HG02642 (cell line): ENCODE results near the gene PKD1L1.

Source experiments
- ATAC-seq: cut with Tn5 transposase; IDR thresholded peaks from one replicate; pipeline ENCODE4 v1.9.1; 2021; ENCODE audit warnings: mild to moderate bottlenecking; ENCODE audit not compliant: unreplicated experiment, poor library complexity

PKD1L1 gene

DNA sequence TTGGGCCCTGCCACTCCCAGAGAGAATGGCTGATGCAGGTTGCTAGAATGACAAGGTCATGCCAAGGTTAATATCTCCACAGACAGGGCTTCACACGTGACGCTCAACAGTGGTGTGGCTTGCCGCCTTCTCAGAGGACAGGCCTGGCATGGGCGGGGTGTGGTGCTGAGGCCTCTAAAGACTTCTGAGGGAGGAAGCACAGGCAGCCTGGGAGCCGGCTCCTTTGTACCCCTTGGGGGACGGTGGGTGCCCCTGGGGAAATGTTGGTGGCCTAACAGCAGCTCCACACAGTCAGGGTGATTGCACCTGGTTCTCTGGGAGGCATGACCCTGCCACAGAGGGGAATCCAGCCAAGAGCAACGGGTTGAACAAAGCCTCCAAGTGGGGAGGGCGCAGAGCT, 115.1 kb downstream of the PKD1L1 start:
- ATAC-seq: no peak

DNA sequence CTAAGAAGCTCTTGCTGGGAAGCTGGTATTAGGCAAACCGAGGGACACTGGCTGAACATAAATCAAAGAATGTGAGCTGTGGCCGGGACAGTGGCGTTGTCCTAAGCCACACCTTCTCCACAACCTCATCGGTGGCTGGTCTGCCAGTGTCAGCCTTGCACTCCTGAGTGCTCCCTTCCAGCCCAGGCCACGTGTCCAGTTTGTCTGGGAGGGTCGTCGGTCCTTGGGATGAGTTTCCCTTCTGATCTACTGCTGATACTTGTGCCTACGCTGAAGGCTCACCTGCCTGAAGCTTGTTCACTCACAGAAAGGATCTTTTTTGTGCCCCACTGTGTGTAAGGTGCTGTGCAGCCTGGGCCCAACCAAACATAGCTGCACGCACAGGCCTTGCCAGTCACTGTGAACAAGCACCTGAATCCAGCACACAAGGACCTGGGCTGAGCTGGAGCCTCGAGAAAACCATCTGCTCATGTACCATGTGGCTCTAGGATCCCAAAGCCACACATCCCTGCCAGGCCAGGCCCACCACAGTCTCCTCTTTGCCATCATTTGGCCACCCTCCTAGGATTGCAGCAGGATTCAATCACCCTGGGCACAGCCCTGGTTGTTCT, 116.1 kb downstream of the PKD1L1 start:
- no peak for ATAC-seq

DNA sequence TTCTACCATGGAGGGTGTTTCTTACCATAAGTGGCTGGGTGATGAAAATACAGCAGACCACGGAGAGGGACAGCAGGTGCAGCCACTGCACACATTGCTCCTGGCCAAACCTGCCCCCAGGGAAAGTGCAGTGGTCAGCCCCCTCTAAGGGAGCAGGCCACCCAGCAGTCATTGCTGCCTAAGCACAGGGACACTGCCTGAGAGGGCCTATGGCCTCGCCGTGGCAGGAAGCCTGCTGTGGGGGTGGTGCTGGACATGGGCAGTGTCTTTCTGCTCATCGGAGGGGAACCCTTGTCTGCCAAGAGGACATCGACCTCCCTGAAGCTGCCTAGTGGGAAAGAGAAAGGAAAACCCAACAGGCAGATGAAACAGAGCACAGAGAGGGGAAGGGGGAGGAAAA, 118.3 kb downstream of the PKD1L1 start:
- ATAC-seq: no peak

DNA sequence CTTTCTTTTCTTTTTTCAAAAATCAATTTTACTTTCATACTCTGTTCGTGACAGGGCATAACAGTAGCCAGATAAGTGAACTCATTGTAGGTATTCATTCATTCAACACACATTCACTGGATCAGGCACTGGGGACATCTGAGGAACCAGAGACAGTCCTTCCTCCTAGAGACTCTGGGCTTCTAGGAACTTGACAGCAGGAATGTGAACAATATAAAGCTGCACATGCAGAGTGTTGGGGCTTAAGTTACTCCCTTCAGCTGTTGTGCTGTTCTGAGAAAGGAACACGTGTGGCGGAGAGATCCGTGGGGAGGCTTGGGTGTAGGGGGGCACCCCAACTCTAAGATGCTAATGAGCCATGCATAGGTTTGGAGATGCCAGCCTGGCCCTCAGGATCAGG, 120.4 kb downstream of the PKD1L1 start:
- ATAC-seq: no peak

DNA sequence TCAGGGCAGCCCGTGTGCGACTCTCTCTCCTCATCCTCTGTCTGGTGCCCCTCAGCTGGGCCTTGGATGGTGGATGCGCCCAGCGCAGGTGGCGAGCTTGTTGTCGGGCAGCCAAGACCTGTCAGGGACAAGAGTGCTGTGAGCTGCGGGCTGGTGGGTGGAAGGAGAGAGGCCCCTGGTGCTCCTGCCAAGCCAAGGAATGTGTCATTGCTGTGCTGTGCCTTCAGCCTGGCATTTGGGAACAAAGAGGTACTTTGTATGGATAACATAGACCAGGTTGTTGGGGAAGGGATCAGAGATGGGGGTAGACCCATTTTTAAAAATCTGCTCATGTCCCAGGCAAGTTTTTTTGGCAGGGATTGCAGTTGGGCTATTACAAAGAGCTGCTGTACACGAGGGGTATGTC, 120.9 kb downstream of the PKD1L1 start:
- ATAC-seq: no peak

DNA sequence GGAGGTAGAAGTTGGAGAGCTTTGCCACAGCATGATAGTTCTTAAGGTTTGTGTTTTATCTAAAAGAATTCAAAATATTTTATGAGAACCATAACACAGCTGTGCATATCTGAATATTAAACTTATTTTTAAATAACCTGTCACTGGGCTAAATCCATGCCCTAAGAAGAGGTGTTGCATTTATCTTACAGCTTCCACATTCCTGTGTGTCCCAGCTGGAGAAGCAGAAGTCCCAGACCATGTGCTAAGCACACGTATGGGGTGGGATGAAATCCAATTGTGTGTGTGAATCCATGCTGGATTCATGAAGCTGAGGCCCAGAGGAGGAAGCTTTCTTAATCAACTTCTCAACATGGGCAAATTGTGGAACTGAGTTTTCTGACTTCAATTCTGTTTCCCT, 121.5 kb downstream of the PKD1L1 start:
- no peak for ATAC-seq

DNA sequence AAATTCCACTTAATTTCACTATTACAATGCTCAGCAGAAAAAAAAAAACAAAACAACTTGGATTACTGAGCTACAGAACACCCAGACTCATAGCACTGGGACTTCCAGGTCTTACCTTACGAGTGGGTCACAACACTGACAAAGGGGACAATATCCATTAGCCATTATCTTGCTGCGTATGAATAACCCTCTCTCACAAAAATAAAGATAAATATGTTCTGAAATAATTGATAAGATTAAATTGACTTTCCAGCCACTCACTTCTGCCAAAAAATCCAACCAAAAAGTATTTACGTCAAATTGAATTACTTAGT, 128.7 kb downstream of the PKD1L1 start:
- no peak for ATAC-seq

DNA sequence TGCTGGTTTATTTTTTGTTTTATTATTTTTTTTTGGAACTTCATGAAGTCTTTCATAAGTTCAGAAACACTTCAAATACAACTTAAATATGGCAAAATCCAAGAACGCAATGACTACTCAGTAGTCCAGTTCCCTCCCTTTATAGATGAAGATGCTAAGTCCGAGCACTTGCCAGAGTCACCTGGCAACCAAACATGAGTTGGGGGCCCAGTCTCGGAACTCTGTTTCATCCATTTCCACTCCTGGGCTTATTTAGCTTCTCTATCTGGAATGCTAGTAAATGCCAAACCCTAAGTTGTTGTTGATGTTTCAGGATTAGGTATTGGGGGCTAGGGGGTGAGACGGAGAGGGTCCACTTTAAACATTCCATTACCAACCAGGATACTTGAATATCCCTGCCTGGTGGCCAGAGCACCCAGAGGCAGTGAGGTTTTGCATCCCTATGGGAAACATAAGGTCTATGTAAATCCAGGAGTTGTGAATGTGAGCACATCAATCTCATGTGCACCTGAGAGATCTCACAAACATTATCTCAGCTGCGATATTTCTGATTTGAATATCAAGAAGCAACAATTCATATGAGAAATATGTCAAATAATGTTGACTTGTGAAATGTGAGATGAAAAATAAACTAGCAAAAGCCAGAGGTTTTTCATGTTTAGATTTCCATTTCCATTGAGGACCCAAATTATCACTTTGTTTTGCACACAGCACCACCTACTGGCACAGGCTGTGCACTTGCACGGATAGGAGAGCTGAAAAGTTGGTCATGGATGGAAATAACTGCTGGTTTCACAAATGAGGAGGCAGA, 129.3 kb downstream of the PKD1L1 start:
- ATAC-seq: no peak

DNA sequence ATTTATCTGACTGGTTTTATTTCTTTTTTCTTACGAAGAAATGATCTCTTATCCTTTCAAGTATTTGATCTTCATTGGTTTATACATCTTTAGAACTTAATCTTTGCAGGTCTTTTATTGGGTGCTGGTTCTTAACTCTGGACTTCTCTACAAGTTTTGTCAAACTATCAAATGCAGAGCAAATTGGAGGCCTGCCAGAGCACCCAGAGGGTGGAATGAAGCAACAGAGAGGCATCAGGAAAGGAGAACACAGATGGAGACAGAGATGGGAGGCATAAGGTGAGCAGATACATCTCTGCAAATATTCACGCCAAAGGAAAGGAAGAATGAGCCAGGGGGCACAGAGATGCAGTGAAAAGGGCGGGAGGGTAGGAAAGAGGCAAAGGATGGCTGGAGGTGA, 130.3 kb downstream of the PKD1L1 start:
- no peak for ATAC-seq

DNA sequence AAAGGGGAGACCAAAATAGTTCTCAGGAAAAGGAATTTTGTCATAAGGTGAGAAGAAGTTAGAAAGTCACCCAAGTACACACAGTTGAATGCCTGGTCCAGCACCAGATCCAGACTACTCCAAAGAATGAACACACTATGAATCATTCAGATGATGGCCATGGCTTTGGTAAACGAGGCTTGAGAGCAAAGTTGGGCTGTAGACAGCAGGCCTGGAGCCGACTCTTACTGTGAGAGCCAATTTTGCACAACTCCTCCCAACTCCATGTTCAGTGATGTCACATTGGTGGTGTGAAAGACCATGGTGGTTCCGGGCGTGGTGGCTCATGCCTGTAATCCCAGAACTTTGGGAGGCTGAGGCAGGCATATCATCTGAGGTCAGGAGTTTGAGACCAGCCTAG, 131.6 kb downstream of the PKD1L1 start:
- ATAC-seq: no peak

DNA sequence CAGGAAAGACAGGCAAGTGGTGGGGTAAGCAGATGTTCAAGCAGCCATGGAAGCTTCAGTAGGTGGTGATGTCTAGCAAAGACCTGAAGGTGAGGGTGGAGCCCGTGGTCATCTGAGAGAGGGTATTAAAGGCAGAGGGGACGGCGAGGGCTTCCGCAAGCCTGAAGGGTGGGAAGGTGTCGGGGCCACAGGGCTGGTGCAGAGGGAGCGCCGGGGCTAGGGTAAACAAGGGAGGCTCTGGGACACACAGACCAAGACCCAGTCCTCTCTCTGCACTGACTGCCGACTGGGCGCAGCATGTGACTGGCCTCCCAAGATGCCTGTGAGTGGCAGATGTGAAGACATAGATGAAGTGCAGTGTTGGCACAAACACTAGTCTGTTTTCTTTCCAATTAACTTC, 132.4 kb downstream of the PKD1L1 start:
- no peak for ATAC-seq

DNA sequence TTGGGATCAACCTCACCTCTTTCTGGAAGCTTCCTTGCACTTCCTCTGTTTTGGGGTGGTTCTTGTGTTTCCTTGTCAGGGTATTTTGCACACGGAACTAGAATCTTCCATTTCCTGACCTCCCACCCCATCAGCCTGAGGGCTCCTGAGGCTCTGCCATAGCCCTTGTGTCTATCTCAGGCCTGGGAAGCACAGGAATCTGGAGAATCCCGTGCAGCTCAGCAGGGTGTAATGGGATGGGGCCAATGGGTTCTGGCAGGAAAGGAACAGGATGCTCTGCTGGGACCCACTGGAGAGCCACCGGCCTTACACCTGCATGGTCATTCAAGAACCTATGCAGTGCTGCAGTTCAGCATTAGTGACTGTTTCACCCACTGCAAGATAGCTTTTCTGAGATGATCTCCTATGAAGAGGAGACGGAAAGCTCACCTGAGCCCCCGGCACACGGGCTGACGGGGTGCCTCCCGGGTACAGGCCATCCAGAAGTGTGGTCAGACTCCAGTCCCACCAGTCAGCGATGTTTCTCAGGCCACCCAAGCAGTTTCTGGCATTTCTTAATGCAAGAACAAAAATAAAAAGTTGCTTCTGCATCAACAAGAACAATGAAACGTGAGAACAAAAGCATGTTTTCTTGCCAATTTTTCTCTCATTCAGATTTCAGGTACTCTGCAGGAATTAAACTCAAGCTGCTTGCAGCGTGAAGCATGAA, 133.2 kb downstream of the PKD1L1 start:
- no peak for ATAC-seq

DNA sequence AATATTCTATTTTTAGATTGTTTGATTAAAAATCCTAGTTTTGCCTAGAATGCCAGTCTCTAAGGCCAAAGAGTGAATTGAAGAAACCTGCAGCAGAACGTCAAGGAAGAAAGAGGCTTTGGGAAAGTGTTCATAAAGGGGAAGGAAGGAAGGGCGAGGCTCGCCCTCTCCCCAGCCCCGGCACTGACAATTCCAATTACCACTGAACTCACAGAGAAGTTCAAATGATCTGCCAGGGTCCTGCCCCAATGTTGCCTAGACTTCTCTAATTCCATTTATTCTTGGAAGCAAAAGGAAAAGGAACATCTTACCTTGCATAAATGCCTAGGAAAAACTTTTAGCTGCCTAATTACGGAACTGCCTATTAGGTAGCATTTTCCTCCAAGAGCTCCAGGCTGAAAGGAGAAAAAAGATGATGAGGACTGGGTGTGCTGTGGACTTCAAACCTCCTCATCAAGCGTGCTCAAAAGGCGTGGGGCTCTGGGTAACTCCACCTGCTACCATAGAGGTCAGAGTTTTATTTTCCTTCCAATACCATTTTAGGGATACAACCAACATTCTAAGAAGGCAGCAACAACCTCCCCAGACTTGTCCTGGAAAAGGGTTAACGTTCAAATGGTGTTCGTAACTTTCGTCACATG, 134.5 kb downstream of the PKD1L1 start:
- ATAC-seq: no peak

DNA sequence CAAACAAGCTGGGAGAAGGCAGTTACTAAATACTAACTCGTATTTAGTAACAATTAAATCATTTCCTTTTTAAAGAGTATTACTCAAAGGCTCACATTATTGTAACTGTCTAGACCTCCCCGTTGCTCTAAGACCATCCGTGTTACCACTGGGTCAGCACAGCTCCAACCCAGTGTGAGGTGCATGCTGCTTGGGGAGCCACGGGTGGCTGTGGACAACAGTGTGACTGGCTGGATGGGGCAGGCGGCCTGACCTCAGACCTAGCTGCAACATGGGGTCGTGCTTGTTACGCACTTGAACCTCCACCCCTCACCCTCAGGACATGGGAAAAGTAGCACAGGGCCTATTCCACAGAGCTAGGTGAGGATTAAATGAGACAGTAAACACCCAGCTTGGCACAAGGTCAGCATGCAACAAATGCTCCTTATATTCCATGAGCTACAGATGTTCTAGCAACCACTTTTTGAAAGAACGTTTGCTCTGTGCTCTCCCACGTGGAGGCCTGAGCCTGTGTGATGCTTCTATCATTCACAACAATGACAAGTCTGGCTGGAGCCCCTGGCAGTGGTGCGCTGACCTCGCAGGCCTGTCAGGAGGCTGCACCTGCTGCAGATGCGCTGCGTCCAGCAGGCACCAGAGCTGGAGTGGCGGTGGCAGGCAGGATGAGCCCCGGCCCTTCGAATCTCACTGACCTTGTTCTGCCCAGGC, 135.7 kb downstream of the PKD1L1 start:
- no peak for ATAC-seq

DNA sequence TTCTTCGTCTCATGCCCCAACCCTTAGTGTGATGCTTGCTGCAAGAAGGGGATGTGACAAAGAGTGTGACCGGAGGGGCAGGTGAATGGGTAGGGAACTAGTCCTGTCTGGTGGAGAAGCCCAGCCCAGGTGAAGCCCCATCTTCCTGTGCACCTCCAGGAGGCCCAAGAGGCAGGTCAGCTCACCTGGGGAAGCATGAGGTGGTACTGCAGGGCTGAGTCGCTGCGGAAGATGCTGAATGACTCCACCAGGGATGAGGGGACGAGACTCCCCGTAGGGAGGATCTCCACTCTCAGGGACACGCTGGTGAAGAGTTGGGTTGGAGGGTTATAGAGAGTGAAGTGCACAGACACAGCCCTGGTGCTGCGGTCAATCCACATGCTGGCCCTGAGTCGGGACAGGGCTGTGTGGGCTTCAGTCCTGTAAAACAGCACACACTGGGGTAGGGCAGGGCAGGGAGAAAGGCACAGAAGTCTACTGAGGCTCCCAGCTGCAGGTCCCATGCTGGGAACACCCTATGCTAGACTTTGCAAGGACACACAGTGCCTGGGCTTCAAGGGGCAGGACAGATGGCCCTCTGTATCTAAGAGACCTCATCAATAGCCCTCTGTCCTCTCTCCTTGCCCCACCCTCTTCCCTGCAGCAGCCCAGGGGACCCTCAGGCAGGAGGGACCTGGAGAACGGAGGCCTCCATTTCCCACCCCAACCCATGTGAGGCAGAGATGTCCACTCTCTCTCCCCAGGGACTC, 136.5 kb downstream of the PKD1L1 start:
- ATAC-seq: no peak

DNA sequence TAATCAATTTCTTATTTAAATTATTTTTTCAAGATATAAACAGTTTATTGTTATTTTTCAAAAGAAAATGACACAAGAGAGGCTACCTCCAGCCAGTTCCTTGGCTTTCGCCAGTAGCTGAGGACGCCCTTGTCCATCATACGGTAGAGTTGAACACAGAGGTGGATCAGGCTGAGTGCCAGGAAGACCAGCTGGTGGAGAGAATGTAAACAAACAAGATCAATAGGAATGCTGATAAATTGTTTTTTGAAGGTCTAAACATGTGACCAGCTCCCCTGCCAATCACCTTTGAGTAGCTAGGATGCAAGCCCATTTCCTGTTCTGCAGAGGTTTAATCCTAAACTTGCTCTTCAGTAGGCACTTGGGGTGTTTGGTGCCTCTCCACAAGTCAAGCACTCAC, 138.9 kb downstream of the PKD1L1 start:
- ATAC-seq: no peak

DNA sequence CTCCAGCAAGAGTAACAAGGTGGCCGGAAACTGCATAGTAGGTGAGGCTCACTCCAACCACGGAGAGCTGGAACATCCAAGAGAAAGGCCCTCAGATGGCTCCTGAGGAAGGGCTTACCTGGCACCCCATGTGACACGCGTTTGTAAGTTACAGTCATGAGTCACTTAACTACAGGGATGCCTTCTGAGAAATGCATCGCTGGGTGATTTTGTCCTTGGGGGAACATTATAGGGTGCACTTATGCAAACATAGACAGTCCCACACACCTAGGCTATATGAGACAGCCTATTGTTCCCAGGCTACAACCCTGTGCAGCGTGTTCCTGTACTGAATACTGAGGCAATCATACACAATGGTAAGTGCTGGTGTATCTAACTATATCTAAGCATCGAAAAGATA, 139.9 kb downstream of the PKD1L1 start:
- ATAC-seq: no peak

DNA sequence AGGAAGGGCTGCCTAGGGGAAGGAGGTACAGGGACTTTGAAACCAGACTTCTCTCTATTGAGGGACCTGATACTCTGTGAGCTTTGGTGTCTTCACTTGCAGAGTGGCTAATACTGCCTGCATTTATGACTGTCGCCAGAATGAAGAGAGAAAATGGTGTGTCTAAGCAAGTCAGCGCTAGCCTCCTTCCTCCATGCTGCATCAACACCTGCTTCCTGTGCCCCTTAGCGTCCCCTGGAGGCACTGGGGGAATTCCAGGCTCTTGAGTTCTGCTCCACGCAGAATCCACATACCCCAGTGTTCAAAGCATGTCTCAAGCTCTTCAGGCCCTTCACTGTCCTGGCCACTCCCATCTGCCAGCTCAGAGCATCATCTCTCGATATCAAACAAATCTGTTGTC, 140.5 kb downstream of the PKD1L1 start:
- ATAC-seq: no peak

DNA sequence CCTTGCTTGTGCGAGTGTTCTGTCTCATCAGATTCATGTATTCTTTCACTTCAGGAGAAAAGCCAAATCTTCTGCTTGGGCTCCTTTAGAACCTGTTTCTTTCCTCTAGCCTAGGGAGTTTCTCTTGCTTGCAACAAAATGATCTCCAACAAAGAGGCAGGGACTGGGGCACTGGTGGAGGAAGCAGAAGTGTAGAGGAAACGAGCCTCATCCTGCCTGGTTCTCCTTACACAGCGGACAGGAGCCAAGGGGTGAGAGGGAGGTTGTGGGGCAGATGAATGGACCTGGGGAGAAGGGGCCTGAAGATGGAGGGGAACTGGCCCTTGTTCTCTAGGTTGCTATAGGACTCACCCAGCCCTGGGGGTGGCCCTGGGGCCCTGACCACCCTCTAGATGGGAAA, 141.1 kb downstream of the PKD1L1 start:
- ATAC-seq: no peak

DNA sequence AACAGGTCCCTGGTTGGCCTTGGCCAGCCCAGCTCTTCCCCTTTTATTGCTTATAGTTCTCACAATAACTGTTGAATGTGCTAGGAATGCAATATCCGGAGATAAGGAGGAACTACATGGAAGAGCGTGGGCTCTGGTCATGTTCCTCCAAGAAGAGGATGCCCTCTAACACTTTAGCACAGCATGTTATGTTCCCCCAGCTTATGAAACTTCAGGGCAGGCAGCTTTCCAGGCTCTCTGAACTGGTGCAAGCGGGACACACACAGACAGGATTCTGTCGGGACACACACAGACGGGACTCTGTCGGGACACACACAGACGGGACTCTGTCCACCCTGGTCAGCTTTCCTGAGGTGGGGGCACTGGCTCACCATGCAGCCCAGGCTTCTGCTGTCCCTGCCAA, 141.6 kb downstream of the PKD1L1 start:
- no peak for ATAC-seq
